Type B pancreatic cell (in vitro differentiated cells): ENCODE measurements around the gene CARS2. TPM values are rescaled to one million over a fixed set of nuclear protein-coding genes. Genes with fewer than 3 reads are reported as not detected.
"Not testable (repeated sequence)": the region's sequence is repeated elsewhere in the genome, so short reads cannot be mapped to it uniquely, and the experiment has no call there.

Source experiments
- DNase-seq: peaks from one replicate; pipeline ENCODE4 v3.0.0; 2021; ENCODE audit warnings: mixed read lengths; ENCODE audit not compliant: unreplicated experiment; ENCODE audit errors: extremely low spot score
- H3K27ac Mint-ChIP-seq: 2 replicates; pipeline ENCODE4 v1.8.0; 2021; ENCODE audit warnings: mild to moderate bottlenecking, mixed read lengths
- H3K27me3 Mint-ChIP-seq: 2 replicates; pipeline ENCODE4 v1.8.0; 2021; ENCODE audit warnings: mixed read lengths
- H3K36me3 Mint-ChIP-seq: 2 replicates; pipeline ENCODE4 v1.8.0; 2021; ENCODE audit warnings: mixed read lengths
- H3K4me1 Mint-ChIP-seq: one replicate; pipeline ENCODE4 v1.8.0; 2021; ENCODE audit warnings: mixed read lengths; ENCODE audit not compliant: unreplicated experiment
- H3K4me3 Mint-ChIP-seq: 2 replicates; pipeline ENCODE4 v1.8.0; 2021; ENCODE audit warnings: mild to moderate bottlenecking, mixed read lengths
- H3K9me3 Mint-ChIP-seq: 2 replicates; pipeline ENCODE4 v1.8.0; 2021; ENCODE audit warnings: mixed read lengths
- CTCF ChIP-seq: fragments of 200-600 bp; sonication (generic); conservative IDR thresholded peaks from 2 replicates; pipeline ENCODE4 v1.5.0; 2021; ENCODE audit warnings: antibody characterized with exemption, mild to moderate bottlenecking
- total RNA-seq: library from RNA; stranded (reverse); gene quantifications from 2 replicates; pipeline ENCODE4 v1.2.1, GENCODE V29; 2021; ENCODE audit warnings: low replicate concordance

Gene CARS2
- total RNA-seq, 1 donor from 2014 or later, result 73.4 TPM

DNA sequence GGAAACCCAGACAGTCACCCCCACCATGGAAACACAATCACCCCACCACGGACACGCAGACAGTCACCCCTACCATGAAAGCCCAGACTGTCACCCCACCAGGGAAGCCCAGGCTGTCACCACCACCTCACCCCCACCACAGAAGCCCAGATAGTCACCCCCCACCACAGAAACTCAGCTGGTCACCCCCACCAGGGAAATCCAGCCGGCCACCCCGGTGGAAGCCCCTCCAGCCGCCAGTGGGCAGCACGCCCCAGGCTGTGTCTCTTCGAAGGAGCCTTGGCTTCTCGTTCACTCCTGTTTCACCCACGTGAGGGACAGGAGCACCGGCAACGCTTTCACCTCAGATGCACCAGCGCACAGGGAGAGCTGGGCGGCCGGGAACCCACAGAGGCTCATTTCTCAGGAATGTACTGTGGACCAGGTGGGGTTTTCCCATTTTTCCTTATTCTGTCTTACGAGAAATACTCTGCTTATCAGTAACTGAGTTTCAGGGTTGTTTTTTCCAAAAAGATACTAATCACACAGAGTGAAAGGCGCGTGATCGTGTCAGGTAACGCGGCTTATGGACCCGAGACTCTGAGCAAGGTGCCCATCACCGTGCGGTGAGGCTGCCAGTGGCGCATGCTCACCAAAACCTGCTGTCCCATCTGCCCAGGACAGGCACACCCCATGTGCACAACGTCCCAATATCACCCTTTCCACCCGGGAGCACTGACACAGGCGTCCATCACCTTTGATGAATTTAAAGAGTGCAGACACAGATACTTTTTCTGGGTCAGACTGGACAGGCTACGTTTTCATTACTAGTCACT is 28.0 kb downstream of the CARS2 start:
- H3K4me1 Mint-ChIP-seq, result no peaks in the 10 kb centered on the region
- H3K27me3 Mint-ChIP-seq, result no peaks in the 10 kb centered on the region
- H3K9me3 Mint-ChIP-seq, result no peaks in the 10 kb centered on the region
- H3K4me3 Mint-ChIP-seq, result no peak overlapping the region
- H3K36me3 Mint-ChIP-seq, result peaks cover 33% of the 10 kb centered on the region
- DNase-seq, result no peak
- TF ChIP-seq CTCF, result no peak
- H3K27ac Mint-ChIP-seq, result no peak overlapping the region

- Mint-ChIP-seq H3K36me3 (peaks cover 38% of the 10 kb centered on the region), H3K9me3 (no peaks in the 10 kb centered on the region), H3K27ac (no peak overlapping the region), H3K27me3 (no peaks in the 10 kb centered on the region), H3K4me1 (no peaks in the 10 kb centered on the region), H3K4me3 (no peak overlapping the region)
- DNase-seq, result no peak
- no peak for TF ChIP-seq CTCF
Observed at GRCh38 chr13:110676595-110677587, 29.0 kb downstream of the CARS2 start.

- not testable (repeated sequence) for H3K9me3 Mint-ChIP-seq, H3K4me1 Mint-ChIP-seq, H3K4me3 Mint-ChIP-seq, DNase-seq, H3K27ac Mint-ChIP-seq, H3K27me3 Mint-ChIP-seq
- peaks cover 47% of the 10 kb centered on the region for H3K36me3 Mint-ChIP-seq
Observed at GRCh38 chr13:110669814-110670213, 36.1 kb downstream of the CARS2 start.

- TF ChIP-seq CTCF, result no peak
- H3K27me3 Mint-ChIP-seq, result no peaks in the 10 kb centered on the region
Observed at GRCh38 chr13:110669036-110669435, 36.9 kb downstream of the CARS2 start.

DNA sequence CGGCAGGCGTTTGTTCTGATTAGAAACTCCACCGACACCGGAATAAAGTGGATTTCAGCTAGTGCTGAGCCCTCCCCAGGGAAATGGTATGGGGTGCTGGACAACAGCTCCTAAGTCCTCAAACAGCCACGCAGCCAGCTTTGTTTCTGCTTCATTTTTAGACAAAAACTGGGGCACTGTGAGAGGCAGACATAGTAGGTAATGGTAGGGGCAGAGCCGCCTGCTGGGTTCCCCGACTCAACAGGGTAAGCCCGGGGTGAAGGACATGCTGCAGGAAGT is 39.7 kb downstream of the CARS2 start:
- Mint-ChIP-seq H3K27me3 (no peaks in the 10 kb centered on the region), H3K4me1 (no peaks in the 10 kb centered on the region), H3K9me3 (peaks cover 6% of the 10 kb centered on the region), H3K27ac (no peak overlapping the region), H3K4me3 (no peak overlapping the region), H3K36me3 (peaks cover 53% of the 10 kb centered on the region)
- no peak for DNase-seq
- TF ChIP-seq CTCF, result no peak

More at GRCh38 chr13:110669036-110669435, 36.9 kb downstream of the CARS2 start:
- Mint-ChIP-seq H3K27ac (no peak overlapping the region), H3K36me3 (peaks cover 45% of the 10 kb centered on the region), H3K4me1 (no peaks in the 10 kb centered on the region), H3K4me3 (no peak overlapping the region), H3K9me3 (no peaks in the 10 kb centered on the region)
- no peak for DNase-seq
